Small intestine (tissue), 7 donors: Measurements from ENCODE around the gene SAE1. TPM values are rescaled to one million over a fixed set of nuclear protein-coding genes. Genes with fewer than 3 reads are reported as not detected.

Experiments used
- DNase-seq, 2 donors: peaks; one replicate each; pipeline versions ENCODE4 v3.0.0 to v3.0.0-alpha.2; 2013
- FAIRE-seq: peaks from 2 replicates; lab custom pipeline; 2012; peaks lifted over from hg19 to GRCh38; lab: Jason Lieb, UNC
- H3K27ac ChIP-seq, 3 donors: one replicate each; pipeline ENCODE4 v1.5.1; 2013; ENCODE audit warnings: low read length in 2 of 3, mild to moderate bottlenecking in 2 of 3, control low read depth in 1 of 3, inconsistent platforms in 1 of 3, low read depth in 1 of 3, moderate library complexity in 1 of 3
- H3K27me3 ChIP-seq, 3 donors: one replicate each; pipeline ENCODE4 v1.6.1; 2013; ENCODE audit warnings: low read length in 3 of 3, inconsistent platforms in 1 of 3; ENCODE audit not compliant: control insufficient read depth in 3 of 3, insufficient read depth in 3 of 3
- H3K36me3 ChIP-seq, 3 donors: one replicate each; pipeline ENCODE4 v1.6.1; 2013; ENCODE audit warnings: low read length in 3 of 3, inconsistent platforms in 1 of 3, low read depth in 1 of 3, mild to moderate bottlenecking in 1 of 3, moderate library complexity in 1 of 3; ENCODE audit not compliant: control insufficient read depth in 3 of 3, insufficient read depth in 2 of 3
- H3K4me1 ChIP-seq, 3 donors: one replicate each; pipeline ENCODE4 v1.6.1; 2013; ENCODE audit warnings: low read length in 2 of 3, inconsistent platforms in 1 of 3, low read depth in 1 of 3, mild to moderate bottlenecking in 1 of 3, moderate library complexity in 1 of 3; ENCODE audit not compliant: control insufficient read depth in 3 of 3, insufficient read depth in 2 of 3
- H3K4me3 ChIP-seq, 3 donors: one replicate each; pipeline ENCODE4 v1.5.1; 2013; ENCODE audit warnings: low read length in 3 of 3, control low read depth in 1 of 3, inconsistent platforms in 1 of 3, low read depth in 1 of 3, mild to moderate bottlenecking in 1 of 3, moderate library complexity in 1 of 3
- H3K9me3 ChIP-seq, 2 donors: one replicate each; pipeline ENCODE4 v1.6.1; 2013; ENCODE audit warnings: low read depth in 1 of 2, low read length in 1 of 2; ENCODE audit not compliant: control insufficient read depth in 2 of 2, insufficient read depth in 1 of 2
- WGBS, 3 donors: extraction: QIAGEN DNeasy Blood & Tissue Kit; methylation state at CpG; one replicate each; pipeline ENCODE4 v1.1.7; 2013; 5-methylcytosine and 5-hydroxymethylcytosine counted together
- polyA plus RNA-seq, 4 donors: library from polyadenylated mRNA; stranded (reverse) in 3 of 4; unstranded in 1 of 4; fragments of 200-250 nt in 3 of 4; fragments of 120-200 nt in 1 of 4; gene quantifications; one replicate each; pipeline versions ENCODE4 v1.2.1 to v1.2.3, GENCODE V29; 2013
- donor health status: healthy with polysubstance abuse.
- donor health status: control.
- donor health status: control.
- donor health status: Bipolar disorder and iron deficiency.
- donor health status: healthy.

SAE1 gene
- polyA plus RNA-seq, 4 donors, result 28.6 to 77.5 (median 45.1) TPM

DNA sequence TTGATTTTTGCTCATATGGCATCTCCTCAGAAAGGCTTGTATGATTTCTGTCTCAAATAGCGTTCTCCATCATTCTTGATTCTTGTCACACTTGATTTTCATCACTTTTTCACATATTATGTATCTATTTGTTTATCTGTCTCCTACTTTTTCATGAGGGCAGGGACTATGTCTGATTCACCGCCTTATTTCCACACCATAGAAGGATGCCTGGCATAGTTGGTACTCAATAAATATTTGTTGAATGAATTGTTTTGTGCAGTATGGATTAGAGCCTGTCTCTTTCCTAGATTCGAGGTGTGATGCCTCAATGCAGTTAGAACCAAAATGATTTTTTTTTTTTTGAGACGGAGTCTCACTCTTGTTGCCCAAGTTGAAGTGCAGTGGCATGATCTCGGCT lies 12.1 kb downstream of the SAE1 start:
- FAIRE-seq, result no peak
- Histone ChIP-seq H3K27me3 (no peaks in the 10 kb centered on the region), H3K4me1 (no peaks in the 10 kb centered on the region), H3K4me3 (no peak overlapping the region), H3K27ac (no peak overlapping the region), H3K9me3 (no peaks in the 10 kb centered on the region), H3K36me3 (peaks cover 4 to 60% (median 6%) of the 10 kb centered on the region in 3 donors)
- 88 to 90% (median 88%) methylated on average over 5 of the region's 5 CpGs for WGBS, 3 donors
- DNase-seq, result no peak

DNA sequence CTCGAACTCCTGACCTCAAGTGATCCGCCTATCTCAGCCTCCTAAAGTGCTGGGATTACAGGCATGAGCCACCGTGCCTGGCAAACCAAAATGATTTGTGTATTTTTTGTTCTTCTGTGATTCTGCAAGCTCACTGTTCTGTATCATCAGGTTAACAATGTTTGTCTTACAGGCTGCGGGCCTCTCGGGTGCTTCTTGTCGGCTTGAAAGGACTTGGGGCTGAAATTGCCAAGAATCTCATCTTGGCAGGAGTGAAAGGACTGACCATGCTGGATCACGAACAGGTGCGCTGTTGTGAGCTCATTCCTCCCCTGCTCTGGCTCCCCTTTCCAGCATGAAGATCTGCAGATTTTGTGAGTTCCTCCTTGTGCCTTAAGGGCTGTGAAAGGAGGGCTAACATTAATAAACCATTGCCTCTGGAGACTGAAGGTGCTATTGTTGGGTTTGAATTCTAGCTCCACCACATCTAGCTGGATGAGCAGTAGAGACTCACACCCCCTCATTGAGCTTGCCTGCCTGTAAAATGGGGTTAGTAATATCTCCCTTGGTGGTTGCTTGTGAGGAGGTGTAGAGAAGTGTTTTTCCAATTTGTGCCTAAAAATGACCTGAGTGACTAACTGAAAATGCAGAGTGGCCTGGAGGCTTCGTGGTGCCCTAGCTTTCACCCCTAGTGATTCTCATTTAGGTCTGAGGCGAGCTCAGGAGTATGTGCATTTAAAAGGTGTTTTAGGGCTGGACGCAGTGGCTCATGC lies 12.9 kb downstream of the SAE1 start:
- Histone ChIP-seq H3K27ac (no peak overlapping the region), H3K4me1 (no peaks in the 10 kb centered on the region), H3K9me3 (no peaks in the 10 kb centered on the region), H3K36me3 (peaks cover 4 to 57% (median 6%) of the 10 kb centered on the region in 3 donors), H3K4me3 (no peak overlapping the region), H3K27me3 (no peaks in the 10 kb centered on the region)
- no peak for DNase-seq
- no peak for FAIRE-seq
- 87 to 95% (median 88%) methylated on average over 11 of the region's 11 CpGs for WGBS, 3 donors

DNA sequence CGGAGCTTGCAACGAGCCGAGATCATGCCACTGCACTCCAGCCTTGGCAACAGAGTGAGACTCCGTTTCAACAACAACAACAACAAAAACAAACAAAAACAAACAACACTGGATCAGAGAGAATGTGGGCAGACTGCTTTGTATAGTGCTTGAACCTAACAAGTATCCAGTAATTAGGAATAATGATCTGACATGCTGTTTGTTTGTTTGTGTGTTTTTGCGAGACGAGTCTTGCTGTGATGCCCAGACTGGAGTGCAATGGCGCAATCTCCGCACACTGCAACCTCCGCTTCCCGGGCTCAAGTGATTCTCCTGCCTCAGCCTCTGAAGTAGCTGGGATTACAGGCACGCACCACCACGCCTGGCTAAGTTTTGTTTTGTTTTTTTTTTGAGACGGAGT lies 14.0 kb downstream of the SAE1 start:
- FAIRE-seq (no peak), DNase-seq (no peak)
- H3K36me3 ChIP-seq, result peaks cover 4 to 59% (median 6%) of the 10 kb centered on the region in 3 donors
- no peaks in the 10 kb centered on the region for H3K4me1 ChIP-seq
- 90 to 93% (median 91%) methylated on average over 13 of the region's 13 CpGs for WGBS, 3 donors
- H3K4me3 ChIP-seq, result no peak overlapping the region
- H3K9me3 ChIP-seq, result no peaks in the 10 kb centered on the region
- no peak overlapping the region for H3K27ac ChIP-seq
- H3K27me3 ChIP-seq, result no peaks in the 10 kb centered on the region

DNA sequence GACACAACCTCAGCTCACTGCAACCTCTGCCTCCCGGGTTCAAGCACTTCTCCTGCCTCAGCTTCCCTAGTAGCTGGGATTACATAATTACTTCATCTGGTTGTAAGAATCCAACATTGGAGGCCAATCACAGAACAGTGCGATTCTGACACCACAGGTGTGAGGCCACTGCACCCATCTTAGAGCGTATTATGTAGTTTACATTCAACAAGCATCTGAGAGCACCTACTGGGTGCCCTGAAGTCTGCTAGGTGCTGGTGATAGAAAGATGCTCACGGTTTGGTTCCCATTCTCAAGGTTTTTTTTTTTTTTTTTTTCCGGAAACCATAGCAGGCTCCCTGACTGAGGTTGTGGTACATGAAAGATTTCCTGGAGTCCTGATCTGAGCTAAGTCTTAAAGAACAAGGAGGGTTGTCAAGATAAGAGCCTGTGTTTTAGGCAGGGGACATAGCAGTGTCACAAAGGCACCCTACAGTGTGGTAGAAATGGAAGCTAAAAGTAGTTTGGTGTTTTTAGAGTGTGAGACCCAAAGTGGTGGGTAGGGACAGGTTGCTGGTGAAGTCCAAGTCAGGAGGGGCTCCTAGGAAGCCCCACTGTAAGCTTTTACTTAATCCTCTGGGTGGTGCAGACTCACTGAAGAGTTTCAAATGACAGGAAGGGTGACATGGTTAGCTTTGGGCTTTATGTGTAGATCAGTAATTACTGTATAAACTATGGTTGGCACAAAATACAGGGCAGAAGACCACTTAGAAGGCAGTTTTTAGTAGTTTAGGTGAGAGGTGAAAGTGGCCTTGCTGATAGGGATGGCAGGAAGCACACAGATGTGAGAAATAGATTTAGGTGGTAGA lies 15.2 kb downstream of the SAE1 start:
- 82 to 88% (median 87%) methylated on average over 5 of the region's 5 CpGs for WGBS, 3 donors
- peaks cover 8 to 60% (median 8%) of the 10 kb centered on the region in 3 donors for H3K36me3 ChIP-seq
- no peak overlapping the region for H3K27ac ChIP-seq
- H3K4me3 ChIP-seq, result no peak overlapping the region
- H3K9me3 ChIP-seq, result no peaks in the 10 kb centered on the region
- H3K4me1 ChIP-seq, result no peaks in the 10 kb centered on the region
- FAIRE-seq, result no peak
- no peak for DNase-seq
- no peaks in the 10 kb centered on the region for H3K27me3 ChIP-seq

DNA sequence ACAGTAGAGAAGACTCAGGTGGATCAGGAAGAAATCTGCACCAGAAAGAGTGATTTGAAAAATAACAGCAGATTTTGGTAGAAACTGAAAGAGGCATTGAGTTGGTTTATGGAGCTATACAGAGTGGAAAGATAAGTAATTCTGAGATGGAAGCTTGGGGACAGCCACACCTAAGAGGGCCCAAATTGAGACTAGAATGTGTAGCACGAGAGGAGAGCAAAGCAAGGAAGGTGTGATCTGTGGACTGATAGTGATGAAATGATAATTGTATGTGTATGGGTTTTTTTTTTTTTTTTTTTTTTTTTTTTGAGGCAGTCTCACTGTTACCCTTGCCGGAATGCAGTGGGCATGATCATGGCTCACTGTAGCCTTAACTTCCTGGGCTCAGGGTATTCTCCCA lies 16.3 kb downstream of the SAE1 start:
- no peaks in the 10 kb centered on the region for H3K27me3 ChIP-seq
- H3K4me1 ChIP-seq, result peaks cover 0 to 5% (median 0%) of the 10 kb centered on the region in 3 donors
- no peak overlapping the region for H3K27ac ChIP-seq
- FAIRE-seq (no peak), DNase-seq (no peak)
- no peaks in the 10 kb centered on the region for H3K9me3 ChIP-seq
- H3K4me3 ChIP-seq, result no peak overlapping the region
- peaks cover 8 to 61% (median 11%) of the 10 kb centered on the region in 3 donors for H3K36me3 ChIP-seq
- 77 to 92% (median 89%) methylated on average over 2 of the region's 2 CpGs for WGBS, 3 donors

DNA sequence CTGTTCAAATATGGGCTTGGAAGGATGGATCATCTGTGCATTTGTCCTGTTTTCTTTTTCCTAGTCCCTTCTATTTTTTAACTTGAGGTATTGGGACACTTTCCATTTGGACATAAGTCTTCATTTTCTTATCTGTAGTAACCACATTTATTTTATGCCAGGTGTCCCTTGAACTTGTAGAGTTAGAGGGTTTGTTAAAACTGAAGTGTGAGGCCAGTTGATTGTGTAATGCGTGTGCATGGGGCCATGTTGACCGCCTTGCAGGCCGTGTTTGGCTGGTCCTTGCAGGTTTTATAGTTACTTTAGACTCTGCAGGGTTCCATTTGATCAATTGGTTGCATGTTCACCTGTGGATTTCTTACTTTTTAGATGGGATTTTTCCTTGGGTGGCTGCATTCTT lies 21.0 kb downstream of the SAE1 start:
- 89 to 91% (median 90%) methylated on average over 3 of the region's 3 CpGs for WGBS, 3 donors
- H3K4me3 ChIP-seq, result no peak overlapping the region
- H3K27ac ChIP-seq, result no peak overlapping the region
- H3K9me3 ChIP-seq, result no peaks in the 10 kb centered on the region
- H3K27me3 ChIP-seq, result no peaks in the 10 kb centered on the region
- DNase-seq, result no peak
- H3K4me1 ChIP-seq, result peaks cover 0 to 19% (median 3%) of the 10 kb centered on the region in 3 donors
- FAIRE-seq, result no peak
- H3K36me3 ChIP-seq, result peaks cover 7 to 54% (median 12%) of the 10 kb centered on the region in 3 donors

DNA sequence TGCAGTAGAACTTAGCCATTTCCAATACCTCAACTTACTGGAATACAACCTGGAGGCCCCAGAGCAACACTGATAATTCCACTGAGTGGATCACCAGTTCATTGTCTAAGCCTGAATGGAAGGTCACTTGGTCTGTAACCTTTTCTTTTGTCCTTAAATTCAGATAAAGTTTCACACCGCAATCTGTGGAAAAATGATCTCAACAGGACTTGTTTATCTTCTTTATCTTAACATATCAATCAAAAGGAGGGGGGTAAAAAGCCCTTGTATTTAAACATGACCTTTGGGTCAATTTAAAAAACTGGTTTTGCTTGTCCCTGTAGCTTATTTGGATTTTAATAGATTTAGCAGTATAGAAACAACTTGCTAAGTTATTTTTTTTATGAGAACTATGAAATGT lies 21.6 kb downstream of the SAE1 start:
- H3K36me3 ChIP-seq, result peaks cover 7 to 52% (median 12%) of the 10 kb centered on the region in 3 donors
- no peak overlapping the region for H3K4me3 ChIP-seq
- no peaks in the 10 kb centered on the region for H3K27me3 ChIP-seq
- H3K9me3 ChIP-seq, result no peaks in the 10 kb centered on the region
- FAIRE-seq (no peak), DNase-seq (peak in 1 of 2 donors; percentile 26)
- WGBS, 3 donors, result 23 to 54% (median 27%) methylated on average over 1 of the region's 1 CpG
- H3K27ac ChIP-seq, result peak overlapping the region in 1 of 3 donors; percentile 26
- H3K4me1 ChIP-seq, result peaks cover 0 to 25% (median 8%) of the 10 kb centered on the region in 3 donors

DNA sequence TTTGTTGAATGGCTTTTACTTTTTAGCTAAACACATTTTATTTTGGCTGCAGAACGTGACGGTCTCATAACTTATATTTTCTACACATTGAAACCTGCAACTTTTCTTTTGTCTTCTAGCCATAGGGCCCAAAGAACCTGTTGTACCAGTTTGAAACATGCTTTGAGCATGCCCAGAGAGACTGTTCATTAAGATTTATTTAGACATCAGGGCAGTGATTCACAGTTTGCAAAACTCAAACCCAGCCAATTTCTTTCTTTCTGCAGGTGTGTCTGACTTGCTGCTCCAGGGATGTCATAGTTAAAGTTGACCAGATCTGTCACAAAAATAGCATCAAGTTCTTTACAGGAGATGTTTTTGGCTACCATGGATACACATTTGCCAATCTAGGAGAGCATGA lies 22.0 kb downstream of the SAE1 start:
- DNase-seq, result peak; percentile 19 to 53
- H3K27me3 ChIP-seq, result no peaks in the 10 kb centered on the region
- peaks cover 7 to 55% (median 14%) of the 10 kb centered on the region in 3 donors for H3K36me3 ChIP-seq
- WGBS, 3 donors, result 20 to 62% (median 34%) methylated on average over 2 of the region's 2 CpGs
- no peak for FAIRE-seq
- H3K27ac ChIP-seq, result no peak overlapping the region
- H3K9me3 ChIP-seq, result no peaks in the 10 kb centered on the region
- H3K4me1 ChIP-seq, result peaks cover 0 to 30% (median 12%) of the 10 kb centered on the region in 3 donors
- H3K4me3 ChIP-seq, result no peak overlapping the region
